HG03280 (cell line): Measurements from ENCODE around the gene RPL34.
A peak's percentile ranks its signal among the peaks of the same experiment; 100 is the strongest.

Experiments used
- ATAC-seq: cut with Tn5 transposase; IDR thresholded peaks from one replicate; pipeline ENCODE4 v1.9.1; 2021; ENCODE audit warnings: mild to moderate bottlenecking, moderate library complexity; ENCODE audit not compliant: unreplicated experiment

Gene RPL34

GRCh38 chr4:108622828-108623227 lies 2.5 kb downstream of the RPL34 start:
- ATAC-seq: no peak

GRCh38 chr4:108624263-108625056 lies 4.1 kb downstream of the RPL34 start:
- ATAC-seq: no peak

GRCh38 chr4:108626056-108626455 lies 5.7 kb downstream of the RPL34 start:
- no peak for ATAC-seq

- ATAC-seq: no peak
Measured at GRCh38 chr4:108628411-108628810, 8.0 kb downstream of the RPL34 start.

- no peak for ATAC-seq
Measured at GRCh38 chr4:108635070-108635655, 14.8 kb downstream of the RPL34 start.

GRCh38 chr4:108636246-108636645 lies 15.9 kb downstream of the RPL34 start:
- ATAC-seq: no peak

GRCh38 chr4:108637856-108638255 lies 17.5 kb downstream of the RPL34 start:
- ATAC-seq: no peak

GRCh38 chr4:108644237-108644636 lies 23.9 kb downstream of the RPL34 start:
- no peak for ATAC-seq

GRCh38 chr4:108646706-108647105 lies 26.3 kb downstream of the RPL34 start:
- ATAC-seq: no peak

GRCh38 chr4:108649863-108650211 lies 29.5 kb downstream of the RPL34 start:
- ATAC-seq: peak; percentile 10

GRCh38 chr4:108650212-108651013 lies 30.0 kb downstream of the RPL34 start, which contains the start of gene OSTC:
OSTC (plus strand) TSS chr4:108650599; CDS start chr4:108650656, 57 bp downstream.
- ATAC-seq: peak; percentile 89

GRCh38 chr4:108651014-108651791 lies 30.8 kb downstream of the RPL34 start:
- ATAC-seq: peak; percentile 39

- ATAC-seq: no peak
Measured at GRCh38 chr4:108662629-108663028, 42.3 kb downstream of the RPL34 start.

- ATAC-seq: no peak
Measured at GRCh38 chr4:108674356-108674977, 54.1 kb downstream of the RPL34 start.
